Measurements from ENCODE around the gene KIRREL2.
"Not testable (repeated sequence)": the region's sequence is repeated elsewhere in the genome, so short reads cannot be mapped to it uniquely, and the experiment has no call there.

KIRREL2 gene

GRCh38 chr19:35856546-35857149, at the start of gene KIRREL2:
KIRREL2 (plus strand) TSS chr19:35856911; CDS start chr19:35857120, 209 bp downstream.
- DNase-seq (ENCODE audit: low read depth in 2 of 2) = no peak

- no peak for DNase-seq (ENCODE audit: low read depth in 2 of 2)
Measured at GRCh38 chr19:35807633-35808032, 49.1 kb upstream of the KIRREL2 start.

- DNase-seq (ENCODE audit: low read depth in 2 of 2) = no peak
Measured at GRCh38 chr19:35811317-35812219, 45.1 kb upstream of the KIRREL2 start.

- no peak for DNase-seq (ENCODE audit: low read depth in 2 of 2)
Measured at GRCh38 chr19:35812220-35813042, 44.3 kb upstream of the KIRREL2 start, which contains the start of gene PRODH2. PRODH2 (minus strand) TSS chr19:35812845; CDS start chr19:35812805, 40 bp downstream.

GRCh38 chr19:35813043-35813890, 43.4 kb upstream of the KIRREL2 start:
- DNase-seq (ENCODE audit: low read depth in 2 of 2) = no peak

- DNase-seq (ENCODE audit: low read depth in 2 of 2) = no peak
Measured at GRCh38 chr19:35816262-35816661, 40.4 kb upstream of the KIRREL2 start.

GRCh38 chr19:35816846-35817245, 39.9 kb upstream of the KIRREL2 start:
- no peak for DNase-seq (ENCODE audit: low read depth in 2 of 2)

GRCh38 chr19:35818445-35818844, 38.3 kb upstream of the KIRREL2 start:
- DNase-seq (ENCODE audit: low read depth in 2 of 2) = no peak

- no peak for DNase-seq (ENCODE audit: low read depth in 2 of 2)
Measured at GRCh38 chr19:35822579-35822978, 34.1 kb upstream of the KIRREL2 start.

GRCh38 chr19:35824150-35824549, 32.6 kb upstream of the KIRREL2 start:
- DNase-seq (ENCODE audit: low read depth in 2 of 2) = no peak

- peak; percentile 20 to 46 for DNase-seq (ENCODE audit: low read depth in 2 of 2)
Measured at GRCh38 chr19:35828692-35829301, 27.9 kb upstream of the KIRREL2 start.

GRCh38 chr19:35830986-35831385, 25.7 kb upstream of the KIRREL2 start:
- no peak for DNase-seq (ENCODE audit: low read depth in 2 of 2)

GRCh38 chr19:35832054-35832453, 24.7 kb upstream of the KIRREL2 start:
- no peak for DNase-seq (ENCODE audit: low read depth in 2 of 2)

- DNase-seq (ENCODE audit: low read depth in 2 of 2) = no peak
Measured at GRCh38 chr19:35833972-35834371, 22.7 kb upstream of the KIRREL2 start.

- not testable (repeated sequence) for DNase-seq (ENCODE audit: low read depth in 2 of 2)
Measured at GRCh38 chr19:35836096-35836495, 20.6 kb upstream of the KIRREL2 start.

- DNase-seq (ENCODE audit: low read depth in 2 of 2) = no peak
Measured at GRCh38 chr19:35841961-35842595, 14.6 kb upstream of the KIRREL2 start.

GRCh38 chr19:35842666-35843272, 13.9 kb upstream of the KIRREL2 start:
- DNase-seq (ENCODE audit: low read depth in 2 of 2) = no peak

GRCh38 chr19:35843676-35844481, 12.8 kb upstream of the KIRREL2 start:
- no peak for DNase-seq (ENCODE audit: low read depth in 2 of 2)
